GM13977 (cell line): ENCODE results near the gene GNG8.
A peak's percentile ranks its signal among the peaks of the same experiment; 100 is the strongest.

Source experiments
- DNase-seq: peaks from one replicate; pipeline ENCODE4 v3.0.0; 2012; ENCODE audit warnings: low spot score
- CTCF ChIP-seq: IDR thresholded peaks from 2 replicates; pipeline ENCODE4 v1.5.1; 2012; ENCODE audit warnings: mild to moderate bottlenecking, control low read depth; ENCODE audit not compliant: insufficient read depth; ENCODE audit errors: extremely low read depth, missing control alignments
- in situ Hi-C: fragments of 300-500 bp; cut with MboI; formaldehyde crosslinking; loops from one replicate; pipeline ENCODE4 v1.12.0; 2022; ENCODE audit warnings: low sequenced_read_pairs, low pct_unique_long_range_greater_than_20kb, mixed read lengths, inconsistent platforms; ENCODE audit not compliant: unreplicated experiment

The GNG8 gene

GRCh38 chr19:46607448-46607841 is 28.6 kb downstream of the GNG8 start:
- DNase-seq = no peak
- in situ Hi-C loops = no loop called here
- no peak for TF ChIP-seq CTCF

DNA sequence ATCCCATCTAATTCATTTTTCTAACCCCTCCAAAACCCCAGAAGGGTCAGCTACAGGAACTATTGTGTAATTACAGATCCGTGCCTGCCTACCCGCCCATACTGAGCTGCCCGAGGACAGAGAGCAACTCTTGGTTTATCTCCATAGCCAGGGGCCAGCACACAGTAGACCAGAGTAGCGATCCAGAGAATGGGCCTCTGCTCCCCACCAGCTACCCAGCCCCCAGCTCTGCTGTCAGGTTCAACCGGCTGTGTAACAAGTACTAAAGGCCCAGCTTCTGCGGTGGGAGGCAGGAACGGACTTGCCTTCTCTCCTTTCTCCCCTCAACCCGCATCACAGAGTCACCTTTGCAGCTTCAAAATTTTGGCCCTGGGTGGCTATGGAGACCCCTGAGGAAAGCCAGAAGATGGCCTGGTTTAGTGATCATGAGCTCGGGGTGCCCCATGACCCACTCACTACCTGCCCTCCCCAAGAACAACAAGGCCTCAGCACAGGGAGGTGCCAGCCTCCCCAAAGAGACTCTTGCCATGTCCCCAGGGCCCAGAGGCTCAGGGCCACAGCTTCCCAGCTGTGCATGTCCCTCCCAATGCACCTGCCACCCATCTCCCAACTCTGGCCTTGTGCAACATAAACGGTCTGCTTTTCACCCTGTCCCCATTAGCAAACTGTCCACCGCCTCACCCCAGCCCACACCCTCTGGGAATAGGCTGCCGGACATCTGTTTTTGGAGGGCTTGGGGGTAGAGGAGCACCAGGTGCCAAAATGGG is 29.1 kb downstream of the GNG8 start:
- peak; percentile 1 for DNase-seq
- no peak for TF ChIP-seq CTCF
- in situ Hi-C loops = no loop called here

DNA sequence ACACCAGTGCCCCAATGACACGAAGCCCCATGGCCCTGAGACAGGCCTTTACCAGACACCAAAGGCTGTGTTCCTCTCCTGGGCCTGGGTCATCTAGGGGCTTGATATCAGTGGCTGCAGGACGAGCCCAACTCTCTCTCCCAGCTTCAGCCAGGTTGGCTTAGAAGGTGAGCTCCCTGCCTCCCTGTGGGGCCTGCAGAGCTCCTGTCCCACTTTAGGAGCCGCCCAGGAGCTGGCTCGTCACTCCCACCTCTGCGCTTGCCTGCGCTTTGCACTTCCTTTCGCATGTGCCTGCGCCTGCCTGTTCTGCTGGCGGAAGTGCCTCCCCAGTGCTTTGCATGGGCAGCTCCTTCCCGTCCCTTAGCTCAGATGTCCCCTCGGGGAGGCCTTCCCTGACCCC is 30.0 kb downstream of the GNG8 start:
- no peak for TF ChIP-seq CTCF
- no peak for DNase-seq
- in situ Hi-C loops = no loop called here

- no peak for DNase-seq
- no peak for TF ChIP-seq CTCF
- in situ Hi-C loops = no loop called here
Observed at GRCh38 chr19:46605356-46605821, 30.6 kb downstream of the GNG8 start.

DNA sequence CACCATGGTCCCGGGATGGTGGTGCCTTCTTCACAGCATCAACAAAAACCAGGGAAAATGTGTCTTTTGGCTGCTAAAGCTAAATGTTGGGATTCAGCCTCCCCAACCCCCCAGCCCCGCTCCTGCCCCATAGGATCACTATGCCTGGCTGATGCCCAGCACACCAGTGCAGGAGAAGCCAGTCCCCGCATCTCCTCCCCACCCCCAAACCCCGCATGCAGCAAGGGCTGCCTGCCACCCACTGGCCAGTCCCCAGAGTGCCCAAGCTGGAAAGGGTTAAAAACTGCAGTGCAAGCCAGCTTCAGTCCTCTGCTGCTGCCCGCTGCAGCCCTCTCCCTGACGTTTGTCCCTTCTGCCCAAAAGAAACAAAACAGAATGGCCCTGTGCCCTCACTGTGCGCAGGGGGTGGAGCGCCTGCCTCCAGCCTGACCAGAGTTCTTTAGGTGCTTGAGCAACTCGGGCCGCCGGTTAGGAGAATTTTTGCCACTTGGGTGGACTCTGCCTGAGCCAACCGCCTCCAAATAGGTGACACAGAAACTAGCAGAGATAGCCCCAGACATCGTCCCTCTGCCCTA is 31.1 kb downstream of the GNG8 start:
- no peak for TF ChIP-seq CTCF
- DNase-seq = no peak
- in situ Hi-C loops = no loop called here

DNA sequence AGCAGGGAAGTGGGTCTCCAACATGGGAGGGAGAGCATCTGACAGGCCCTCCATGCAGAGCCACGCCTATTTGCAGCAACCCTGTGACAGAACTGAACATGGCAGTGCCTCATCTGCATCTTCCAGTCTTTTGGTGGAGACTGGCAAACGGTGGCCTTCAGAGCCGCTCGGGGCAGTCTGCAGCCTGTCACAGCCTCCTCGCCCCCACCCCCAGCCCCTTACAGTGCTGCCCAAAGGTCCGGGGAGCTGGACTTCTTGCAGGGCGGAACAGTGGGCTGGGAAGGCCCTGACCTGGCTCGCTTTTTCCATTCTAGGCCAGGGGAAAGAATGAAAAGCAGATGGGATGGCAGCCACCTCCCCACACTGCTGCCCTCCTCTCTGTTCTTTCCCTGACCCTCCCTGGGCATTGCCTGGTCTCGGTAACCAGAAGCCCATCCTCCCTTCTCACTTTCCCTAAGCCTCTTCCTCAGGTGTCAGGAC is 32.2 kb downstream of the GNG8 start:
- no peak for DNase-seq
- in situ Hi-C loops = no loop called here
- no peak for TF ChIP-seq CTCF
